ENCODE results near the gene PLK3.
"Not testable (repeated sequence)": the region's sequence is repeated elsewhere in the genome, so short reads cannot be mapped to it uniquely, and the experiment has no call there.

PLK3 gene

GRCh38 chr1:44799770-44800584, at the start of gene PLK3:
PLK3 (plus strand) TSS chr1:44800377; CDS start chr1:44800464, 87 bp downstream.
- peak; percentile 96 for DNase-seq

GRCh38 chr1:44757420-44757819, 42.8 kb upstream of the PLK3 start:
- DNase-seq, result no peak

- DNase-seq, result no peak
Observed at GRCh38 chr1:44759077-44759476, 41.1 kb upstream of the PLK3 start.

GRCh38 chr1:44760876-44761275, 39.3 kb upstream of the PLK3 start:
- DNase-seq, result no peak

- DNase-seq, result not testable (repeated sequence)
Observed at GRCh38 chr1:44766421-44766820, 33.8 kb upstream of the PLK3 start.

- DNase-seq, result peak; percentile 94
Observed at GRCh38 chr1:44775078-44775929, 24.9 kb upstream of the PLK3 start, which contains the start of gene RPS8. RPS8 (plus strand) TSS chr1:44775540; CDS start chr1:44775597, 57 bp downstream.

- DNase-seq, result no peak
Observed at GRCh38 chr1:44775930-44776729, 24.0 kb upstream of the PLK3 start.

- no peak for DNase-seq
Observed at GRCh38 chr1:44776730-44777068, 23.5 kb upstream of the PLK3 start.

GRCh38 chr1:44777547-44777946, 22.6 kb upstream of the PLK3 start:
- DNase-seq, result no peak

- no peak for DNase-seq
Observed at GRCh38 chr1:44777969-44778635, 22.1 kb upstream of the PLK3 start.

- no peak for DNase-seq
Observed at GRCh38 chr1:44778705-44779576, 21.2 kb upstream of the PLK3 start.

GRCh38 chr1:44780583-44781121, 19.5 kb upstream of the PLK3 start:
- DNase-seq, result no peak

GRCh38 chr1:44783697-44784093, 16.5 kb upstream of the PLK3 start:
- DNase-seq, result no peak

GRCh38 chr1:44784094-44785028, 15.8 kb upstream of the PLK3 start:
- DNase-seq, result no peak

GRCh38 chr1:44785029-44785380, 15.2 kb upstream of the PLK3 start:
- DNase-seq, result no peak

- DNase-seq, result no peak
Observed at GRCh38 chr1:44785501-44786137, 14.6 kb upstream of the PLK3 start.

- no peak for DNase-seq
Observed at GRCh38 chr1:44786138-44786840, 13.9 kb upstream of the PLK3 start.

- no peak for DNase-seq
Observed at GRCh38 chr1:44786841-44787426, 13.2 kb upstream of the PLK3 start.

- DNase-seq, result no peak
Observed at GRCh38 chr1:44787506-44787905, 12.7 kb upstream of the PLK3 start.
